ENCODE data around the gene MRPL48. TPM values are rescaled to one million over a fixed set of nuclear protein-coding genes. Genes with fewer than 3 reads are reported as not detected.
"Not testable (repeated sequence)": the region's sequence is repeated elsewhere in the genome, so short reads cannot be mapped to it uniquely, and the experiment has no call there.

The MRPL48 gene
- total RNA-seq, 2 donors from 2014 or later, result 39.9 to 44.1 TPM

DNA sequence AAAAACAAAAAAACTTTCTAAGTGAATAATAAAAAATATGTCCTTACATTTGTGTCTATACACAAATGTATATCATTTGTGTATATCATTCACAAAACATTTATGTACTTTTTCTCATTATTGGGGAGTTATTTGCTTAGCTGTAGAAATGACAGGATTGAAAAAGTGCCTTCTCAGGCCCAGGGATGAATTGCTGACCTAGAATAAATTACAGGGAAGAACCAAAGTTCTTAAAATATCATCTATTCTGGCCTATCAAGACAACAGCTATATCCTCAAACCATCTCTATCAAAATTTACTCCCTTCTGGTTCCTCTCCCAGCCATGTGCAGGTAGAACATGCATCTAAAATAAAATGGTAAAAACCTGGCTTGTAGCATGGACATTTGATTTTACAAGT lies 24.9 kb upstream of the MRPL48 start:
- DNase-seq, result no peak
- intact Hi-C loops (cut with DNase I, micrococcal nuclease), result no loop called here
- no peak for ATAC-seq

DNA sequence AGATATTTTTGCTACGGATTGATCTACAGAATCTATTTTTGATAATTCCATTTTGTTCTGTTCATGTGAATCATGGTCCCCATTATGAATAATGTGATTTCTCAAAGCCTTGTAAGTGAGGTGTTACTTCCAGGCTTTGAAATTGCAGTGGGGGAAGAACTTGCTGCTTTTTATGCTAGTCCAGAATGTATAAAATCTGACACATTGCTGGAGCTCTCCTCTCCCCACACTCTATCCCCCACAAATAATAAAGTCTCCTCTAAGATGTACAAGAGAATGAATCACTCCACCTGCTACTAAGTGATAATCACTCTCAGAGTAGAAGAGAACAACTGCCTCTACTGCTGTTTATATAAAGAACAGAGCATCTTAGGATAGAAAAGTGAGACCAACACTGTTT lies 20.9 kb upstream of the MRPL48 start:
- intact Hi-C loops (cut with DNase I, micrococcal nuclease), result no loop called here
- ATAC-seq, result no peak
- no peak for DNase-seq

DNA sequence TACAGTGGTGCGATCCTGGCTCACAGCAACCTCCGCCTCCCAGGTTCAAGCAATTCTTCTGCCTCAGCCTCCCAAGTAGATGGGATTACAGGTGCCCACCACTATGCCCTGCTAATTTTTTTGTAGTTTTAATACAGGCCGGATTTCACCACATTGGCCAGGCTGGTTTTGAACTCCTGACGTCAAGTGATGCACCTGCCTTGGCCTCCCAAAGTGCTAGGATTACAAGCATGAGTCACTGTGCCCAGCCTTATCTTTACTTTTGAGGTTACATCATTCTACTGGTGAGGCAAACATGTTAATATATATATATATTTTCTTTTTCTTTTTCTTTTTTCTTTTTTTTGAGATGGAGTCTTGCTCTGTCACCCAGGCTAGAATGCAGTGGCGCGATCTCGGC lies 16.9 kb upstream of the MRPL48 start:
- DNase-seq; intact Hi-C loops (cut with DNase I, micrococcal nuclease); ATAC-seq: not testable (repeated sequence)

DNA sequence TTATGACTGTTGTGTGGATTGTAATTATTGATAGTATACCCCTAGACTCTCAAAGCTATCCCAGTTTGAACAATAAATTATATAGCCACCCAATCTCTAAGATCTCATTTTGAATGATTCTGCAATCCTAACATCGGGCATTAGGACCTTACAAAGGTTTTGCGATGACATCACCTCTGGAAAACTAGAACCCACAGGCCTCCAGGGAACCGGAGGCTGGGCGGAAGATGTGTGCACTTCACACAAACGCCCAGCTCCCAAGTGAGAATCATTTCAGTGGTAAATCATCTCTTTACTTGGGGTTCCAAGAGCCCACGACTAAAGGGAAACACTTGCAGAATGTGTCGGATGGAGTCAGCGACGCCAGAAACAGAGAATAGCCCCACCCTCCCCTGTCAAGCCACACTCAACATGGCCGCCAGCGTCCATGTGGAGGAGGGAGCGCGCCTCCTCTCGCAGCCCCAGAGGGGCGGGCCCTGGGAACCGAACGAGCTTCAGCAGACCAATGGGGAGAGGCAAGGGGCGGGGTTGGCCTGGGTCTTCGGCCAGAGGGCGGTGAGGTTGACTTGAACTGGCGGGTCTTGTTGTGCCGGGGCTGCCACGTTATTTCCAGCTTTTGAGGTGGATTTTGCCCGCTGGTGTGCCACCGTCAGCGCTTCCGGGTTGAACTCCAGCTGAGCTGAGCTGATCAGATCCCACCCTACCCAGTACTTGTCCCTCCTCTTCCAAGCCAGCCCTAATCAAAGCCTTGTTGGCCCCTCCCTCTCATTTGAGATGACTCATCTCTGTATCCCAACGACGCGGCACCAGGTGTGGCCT lies 8.4 kb upstream of the MRPL48 start:
- DNase-seq (peak; percentile 98 to 99), ATAC-seq (peak; percentile 97)
- intact Hi-C loops (cut with DNase I, micrococcal nuclease), result no loop called here

DNA sequence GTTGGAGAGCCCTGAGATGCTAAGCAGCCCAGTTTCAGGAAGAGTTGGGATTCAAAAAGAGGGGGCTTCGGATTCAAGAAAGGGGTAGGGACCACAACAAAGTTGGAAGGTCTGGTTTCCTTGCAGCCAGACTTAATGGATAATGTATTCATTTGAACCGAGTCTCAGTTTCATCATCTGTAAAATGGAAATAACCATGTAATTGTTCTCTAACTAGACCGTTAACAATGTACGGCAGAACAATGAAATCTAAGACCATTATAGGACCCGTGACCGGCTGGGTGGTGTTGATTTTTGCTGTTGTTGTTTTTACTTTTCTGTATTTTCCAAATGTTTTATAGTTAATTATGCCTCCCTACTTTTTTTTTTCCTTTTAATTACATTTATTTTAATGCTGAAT lies 6.4 kb upstream of the MRPL48 start:
- no peak for ATAC-seq
- intact Hi-C loops (cut with DNase I, micrococcal nuclease), result no loop called here
- no peak for DNase-seq

DNA sequence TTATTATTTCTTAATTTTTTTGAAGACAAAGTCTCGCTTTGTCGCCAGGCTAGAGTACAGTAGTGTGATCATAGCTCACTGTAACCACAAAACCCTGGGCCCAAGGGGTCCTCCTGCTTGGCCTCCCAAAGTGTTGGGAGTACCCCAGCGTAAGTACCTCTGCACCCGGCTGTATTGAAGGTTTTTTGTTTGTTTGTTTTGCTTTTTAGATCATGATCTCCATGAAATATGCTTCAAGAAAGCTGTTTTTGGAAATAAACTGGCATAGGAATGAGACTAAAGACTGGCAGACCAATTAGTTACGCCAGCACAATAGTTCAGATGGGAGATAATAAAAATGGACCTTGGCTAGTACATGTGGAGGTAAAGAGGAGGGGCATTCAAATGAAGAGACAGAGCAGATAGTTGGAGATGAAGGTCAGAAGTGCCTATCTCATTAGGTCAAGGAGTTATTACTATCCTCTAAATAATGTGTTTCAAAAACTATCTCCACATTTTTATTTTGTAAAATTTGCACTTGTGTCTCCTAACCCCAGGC lies 4.1 kb upstream of the MRPL48 start:
- intact Hi-C loops (cut with DNase I, micrococcal nuclease), result no loop called here
- DNase-seq (no peak), ATAC-seq (no peak)

DNA sequence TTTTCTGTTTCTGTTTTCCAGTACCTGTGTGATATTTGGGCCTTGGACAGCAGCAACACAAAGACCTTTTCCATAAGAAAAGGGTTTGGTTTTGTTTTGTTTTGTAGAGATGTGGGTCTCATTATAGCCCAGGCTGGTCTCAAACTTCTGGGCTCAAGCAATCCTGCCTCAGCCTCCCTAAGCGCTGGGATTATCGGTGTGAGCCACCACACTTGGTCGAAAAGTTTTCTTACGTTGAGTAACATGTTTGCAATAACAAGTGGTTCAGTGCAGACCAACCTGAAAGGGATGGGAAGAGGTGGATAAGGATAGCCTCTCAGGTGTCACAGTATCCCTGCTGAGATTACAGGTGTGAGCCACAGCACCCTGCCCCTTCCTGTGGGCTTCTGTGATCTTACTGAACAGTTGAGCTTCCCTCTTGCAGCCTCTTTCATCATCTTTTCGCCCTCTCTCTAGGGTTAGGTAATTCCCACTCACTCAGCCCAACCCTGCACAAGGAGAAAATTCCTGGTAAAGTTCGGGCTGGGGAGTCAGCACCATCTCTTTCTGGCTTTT lies 3.5 kb upstream of the MRPL48 start:
- no peak for ATAC-seq
- intact Hi-C loops (cut with DNase I, micrococcal nuclease), result no loop called here
- no peak for DNase-seq

DNA sequence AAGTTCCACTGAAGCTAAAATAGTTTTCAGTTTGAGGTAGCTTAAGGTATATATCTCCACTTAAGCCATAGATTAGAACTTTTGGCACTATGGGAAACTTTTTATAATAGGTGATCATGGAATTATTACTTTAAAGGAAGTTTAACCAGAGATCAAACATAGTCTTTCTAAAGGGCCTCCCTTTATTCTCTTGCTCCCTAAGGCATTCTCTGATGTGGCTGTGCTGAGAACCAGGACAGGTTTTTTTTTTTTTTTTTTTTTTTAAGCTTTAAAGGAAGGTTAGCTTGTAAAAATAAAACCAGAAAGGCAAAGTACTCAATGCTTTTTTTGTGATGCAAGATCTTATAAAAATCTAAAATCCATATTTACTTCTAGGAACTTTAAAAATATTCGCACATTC lies 2.9 kb upstream of the MRPL48 start:
- DNase-seq (no peak), ATAC-seq (no peak)
- intact Hi-C loops (cut with DNase I, micrococcal nuclease), result no loop called here

DNA sequence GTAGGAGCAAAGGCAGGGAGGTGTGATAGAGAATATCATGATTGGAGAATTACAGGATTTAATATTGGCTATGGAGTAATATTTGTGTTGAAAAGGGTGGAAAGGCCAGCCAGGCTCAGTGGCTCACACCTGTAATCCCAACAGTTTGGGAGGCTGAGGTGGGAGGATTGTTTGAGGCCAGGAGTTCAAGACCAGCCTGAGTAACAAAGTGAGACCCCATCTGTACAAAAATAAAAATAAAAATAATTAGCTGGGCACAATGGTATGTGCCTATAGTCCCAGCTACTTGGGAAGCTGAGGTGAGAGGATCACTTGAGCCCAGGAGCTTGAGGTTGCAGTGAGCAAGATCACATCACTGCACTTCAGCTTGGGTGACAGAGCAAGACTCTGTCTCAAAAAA lies 2.2 kb upstream of the MRPL48 start:
- intact Hi-C loops (cut with DNase I, micrococcal nuclease); ATAC-seq; DNase-seq: not testable (repeated sequence)

DNA sequence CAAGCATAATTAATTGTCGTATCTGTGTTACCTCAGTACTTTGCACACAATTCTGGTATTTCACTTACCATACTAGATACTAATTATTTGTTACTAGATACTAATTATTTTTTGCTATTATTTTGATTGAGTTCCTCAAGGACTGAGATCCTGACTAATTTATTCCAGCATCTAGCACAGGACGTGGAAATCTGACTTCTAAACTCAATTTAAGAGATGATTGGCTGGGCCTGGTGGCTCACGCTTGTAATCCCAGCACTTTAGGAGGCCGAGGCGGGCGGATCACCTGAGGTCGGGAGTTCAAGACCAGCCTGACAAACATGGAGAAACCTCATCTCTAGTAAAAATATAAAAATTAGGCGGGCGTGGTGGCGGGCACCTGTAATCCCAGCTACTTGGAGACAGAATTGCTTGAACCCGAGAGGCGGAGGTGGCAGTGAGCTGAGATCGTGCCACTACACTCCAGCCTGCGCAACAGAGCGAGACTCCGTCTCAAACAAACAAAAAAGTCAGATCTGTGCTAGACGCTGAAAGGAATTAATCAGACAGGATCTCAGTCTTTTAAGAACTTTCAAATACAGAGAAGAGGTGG lies 527 bp upstream of the MRPL48 start:
- intact Hi-C loops (cut with DNase I, micrococcal nuclease), result no loop called here
- DNase-seq (no peak), ATAC-seq (peak; percentile 5)

DNA sequence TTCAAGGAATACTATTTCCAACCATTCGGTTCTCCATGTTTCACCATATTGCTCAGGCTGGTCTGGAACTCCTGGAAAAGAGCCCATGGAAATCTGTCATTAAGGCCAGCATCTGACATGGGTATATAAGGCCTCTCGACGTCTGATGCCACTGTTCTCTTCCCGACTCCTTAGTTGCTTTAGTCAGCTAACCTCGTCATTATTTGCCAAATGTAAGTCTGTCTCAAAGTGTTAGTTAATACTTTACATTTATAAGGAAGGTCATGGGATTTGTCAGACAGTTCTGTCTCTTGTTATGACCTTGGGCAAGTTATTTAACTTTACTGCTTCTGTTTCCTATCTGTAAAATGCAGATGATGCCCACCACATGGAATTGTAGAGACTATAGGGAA lies 1.6 kb downstream of the MRPL48 start:
- no peak for ATAC-seq

DNA sequence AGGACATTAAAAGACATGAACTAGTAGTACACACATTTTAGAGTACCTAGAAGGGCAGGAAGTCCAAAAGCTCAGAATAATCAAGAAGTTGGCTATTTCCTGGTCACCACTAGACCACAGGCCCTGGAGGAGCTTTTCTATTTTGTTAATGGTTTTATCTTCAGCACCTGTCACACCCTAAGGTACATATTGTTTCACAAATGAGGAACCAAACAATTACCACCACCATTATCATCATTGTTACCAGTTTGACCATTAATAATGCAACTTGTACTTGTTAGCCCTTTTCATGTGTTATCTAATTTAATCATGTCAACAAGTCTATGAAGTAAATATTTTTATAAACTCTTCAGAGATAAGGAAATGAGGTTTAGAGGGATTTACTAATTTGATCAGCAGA lies 4.9 kb downstream of the MRPL48 start:
- DNase-seq (no peak), ATAC-seq (no peak)
- intact Hi-C loops (cut with DNase I, micrococcal nuclease), result no loop called here

More for the DNA sequence above, 1.6 kb downstream of the MRPL48 start:
- DNase-seq, result no peak
- intact Hi-C loops (cut with DNase I, micrococcal nuclease), result no loop called here

DNA sequence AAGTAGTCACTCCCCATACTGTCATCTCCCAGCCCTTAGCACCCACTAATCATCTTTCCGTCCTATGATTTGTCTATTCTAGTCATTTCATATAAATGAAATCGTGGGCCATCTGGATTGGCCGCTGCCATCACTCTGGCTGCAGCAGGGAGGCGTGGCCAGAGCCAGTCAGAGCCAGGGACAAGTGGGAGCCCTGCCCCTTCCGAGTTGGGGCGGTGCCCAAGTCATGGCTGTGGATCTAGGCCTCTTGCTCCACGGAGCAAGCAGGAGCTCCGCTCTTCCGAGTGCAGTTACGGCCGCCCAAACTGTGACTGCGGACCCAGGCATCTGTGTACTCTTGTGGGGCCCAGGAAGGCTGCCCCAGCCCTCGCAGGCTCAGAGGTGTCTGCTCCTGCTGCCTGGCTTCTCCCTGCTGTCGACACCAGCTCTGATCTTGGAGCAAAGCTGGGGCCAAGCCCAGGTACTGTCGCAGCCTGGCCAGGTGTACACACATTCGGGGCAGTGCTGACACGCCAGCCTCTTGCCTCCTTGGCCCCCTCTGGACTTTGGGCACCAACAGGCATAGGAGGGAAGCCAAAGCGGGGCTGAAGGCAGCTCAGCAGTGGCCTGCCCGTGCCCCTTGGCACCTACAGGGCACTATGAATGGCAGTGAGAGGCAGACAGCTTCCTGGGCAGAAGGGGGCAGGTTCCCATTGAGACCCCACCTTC lies 8.4 kb downstream of the MRPL48 start:
- intact Hi-C loops (cut with DNase I, micrococcal nuclease), result no loop called here
- DNase-seq (no peak), ATAC-seq (no peak)

DNA sequence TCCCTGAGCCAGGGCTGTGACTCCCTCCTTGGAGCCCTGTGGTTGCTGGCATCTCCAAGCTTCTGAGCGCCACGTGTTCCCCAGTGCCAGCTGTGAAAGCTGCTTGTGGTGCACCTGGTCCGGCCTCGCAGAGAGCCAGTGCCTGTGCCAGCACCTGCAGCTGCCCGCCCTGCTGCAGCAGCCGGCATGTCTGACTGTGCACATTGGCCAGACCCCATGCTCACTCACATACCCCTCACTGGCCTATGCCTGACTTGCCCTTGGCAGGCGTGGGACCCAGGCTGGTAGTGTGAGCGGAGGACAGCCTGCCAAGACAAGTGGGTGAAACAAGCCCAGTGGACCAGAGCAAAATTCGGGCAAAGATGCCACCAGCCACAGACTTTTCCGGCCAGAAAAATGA lies 9.8 kb downstream of the MRPL48 start:
- intact Hi-C loops (cut with DNase I, micrococcal nuclease), result no loop called here
- no peak for DNase-seq
- ATAC-seq, result no peak

DNA sequence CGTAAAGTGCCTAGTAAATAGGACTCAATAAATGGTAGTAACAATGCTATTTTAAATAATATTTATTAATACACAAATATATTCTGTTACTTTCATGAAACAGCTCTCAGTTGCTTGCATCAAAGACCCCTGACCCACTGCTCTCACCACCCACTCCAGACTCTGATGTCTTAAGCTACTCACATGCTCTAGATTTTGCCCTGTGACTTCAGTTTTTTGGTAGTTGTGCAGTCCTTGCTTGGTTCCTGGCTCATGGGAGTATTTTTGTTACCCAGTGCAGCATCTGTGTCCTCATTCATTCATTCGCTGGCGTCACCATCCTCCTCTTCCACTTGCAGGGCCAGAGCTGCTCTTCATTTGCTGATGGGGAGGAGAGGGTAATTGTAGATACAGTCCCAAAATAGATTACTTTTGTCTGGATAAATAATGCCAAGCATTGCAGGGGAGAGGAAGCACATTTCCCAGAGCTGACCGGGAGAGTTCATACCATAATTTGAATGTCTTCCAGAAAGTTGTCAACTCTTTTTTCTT lies 12.7 kb downstream of the MRPL48 start:
- intact Hi-C loops (cut with DNase I, micrococcal nuclease), result no loop called here
- no peak for ATAC-seq
- DNase-seq, result no peak

DNA sequence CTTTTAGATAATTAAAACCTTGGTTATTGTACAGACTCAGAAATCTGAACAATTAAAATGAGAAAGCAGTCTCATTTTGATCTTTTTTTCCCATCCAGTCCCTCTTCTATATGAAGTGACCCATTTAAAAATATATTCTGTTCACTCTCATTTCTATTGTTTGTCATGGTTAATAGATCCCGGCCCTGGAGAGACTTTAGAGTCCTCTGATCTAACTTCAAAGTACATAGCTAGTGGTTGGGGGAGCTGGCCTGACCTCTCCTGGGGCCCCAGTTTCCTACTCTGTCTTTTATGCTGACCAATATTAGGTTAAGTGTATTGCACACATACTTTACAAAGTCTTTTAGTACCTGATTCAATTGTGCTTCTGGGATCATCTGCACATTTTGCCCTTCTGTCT lies 13.5 kb downstream of the MRPL48 start:
- ATAC-seq (no peak), DNase-seq (no peak)
- intact Hi-C loops (cut with DNase I, micrococcal nuclease), result no loop called here

DNA sequence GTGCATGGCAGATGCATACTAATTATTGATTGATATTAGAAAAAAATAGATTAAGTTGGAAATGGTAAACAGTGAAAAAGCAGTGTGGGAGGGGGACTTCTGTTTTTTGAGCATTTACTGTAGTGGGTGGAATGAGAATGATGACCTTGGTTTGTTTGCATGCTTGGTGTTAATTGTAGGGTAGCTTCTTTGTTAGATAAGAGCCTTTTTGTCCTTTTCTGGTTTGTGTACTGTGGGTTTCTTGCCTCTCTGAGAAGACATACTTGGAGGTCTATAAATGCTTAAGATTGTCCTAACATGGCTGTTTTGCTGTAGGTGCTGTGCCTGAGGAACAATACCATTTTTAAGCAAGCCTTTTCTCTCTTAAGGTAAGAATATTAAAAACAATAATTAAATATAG lies 17.0 kb downstream of the MRPL48 start:
- intact Hi-C loops (cut with DNase I, micrococcal nuclease), result no loop called here
- no peak for ATAC-seq
- DNase-seq, result no peak

DNA sequence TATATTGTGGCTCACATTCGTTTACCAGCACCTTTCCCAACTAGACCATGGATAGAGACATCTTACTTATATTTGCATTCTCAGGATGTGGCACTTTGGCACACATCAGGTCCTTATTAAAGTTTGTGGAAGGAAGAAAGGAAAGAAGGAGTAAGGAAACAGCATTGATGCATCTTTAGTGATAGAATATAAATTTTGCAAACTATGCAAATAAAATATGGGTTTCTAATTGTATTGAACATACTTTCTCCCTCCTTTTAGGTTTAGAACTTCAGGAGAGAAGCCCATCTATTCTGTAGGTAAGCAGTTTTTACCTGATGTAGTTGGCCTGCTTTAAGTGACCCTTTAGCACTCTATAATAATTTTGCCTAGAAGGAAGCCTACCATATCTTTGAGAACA lies 20.4 kb downstream of the MRPL48 start:
- ATAC-seq, result no peak
- no peak for DNase-seq
- intact Hi-C loops (cut with DNase I, micrococcal nuclease), result no loop called here

DNA sequence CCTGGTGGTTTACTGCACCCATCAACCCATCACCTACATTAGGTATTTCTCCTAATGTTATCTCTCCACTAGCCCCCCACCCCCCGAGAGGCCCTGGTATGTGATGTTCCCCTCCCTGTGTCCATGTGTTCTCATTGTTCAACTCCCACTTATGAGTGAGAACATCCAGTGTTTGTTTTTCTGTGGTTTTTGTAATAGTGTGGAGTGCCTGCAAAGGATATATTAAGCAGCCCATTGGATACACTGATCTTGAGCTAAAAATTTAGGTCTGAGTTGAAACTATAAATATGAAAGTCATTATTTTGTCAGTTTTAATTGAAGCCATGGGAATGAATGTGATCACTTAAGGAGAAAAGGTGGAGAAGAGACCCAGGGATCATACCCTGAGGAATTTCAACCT lies 23.0 kb downstream of the MRPL48 start:
- ATAC-seq (no peak), DNase-seq (no peak)
- intact Hi-C loops (cut with DNase I, micrococcal nuclease), result no loop called here

Data from left colon (tissue), 2 donors.